Fibroblast of lung (primary cell): ENCODE results near the gene KCNG2.

Source experiments
- EZH2 ChIP-seq: IDR thresholded peaks from 2 replicates; pipeline ENCODE4 v1.5.1; 2012; ENCODE audit warnings: low read length, control low read depth, mild to moderate bottlenecking; ENCODE audit errors: missing control alignments
- TF ChIP-seq, protein P1 (sequence below), 2 donors: IDR thresholded peaks in 1 of 2; conservative IDR thresholded peaks in 1 of 2; 1 replicate in 1 of 2; 2 replicates in 1 of 2; pipeline ENCODE4 v1.5.1; 2011 to 2012; ENCODE audit warnings: low read length in 2 of 2, control low read depth in 1 of 2, inconsistent platforms in 1 of 2, low read depth in 1 of 2, mild to moderate bottlenecking in 1 of 2

- no peak for TF ChIP-seq EZH2
- TF ChIP-seq, protein P1, sequence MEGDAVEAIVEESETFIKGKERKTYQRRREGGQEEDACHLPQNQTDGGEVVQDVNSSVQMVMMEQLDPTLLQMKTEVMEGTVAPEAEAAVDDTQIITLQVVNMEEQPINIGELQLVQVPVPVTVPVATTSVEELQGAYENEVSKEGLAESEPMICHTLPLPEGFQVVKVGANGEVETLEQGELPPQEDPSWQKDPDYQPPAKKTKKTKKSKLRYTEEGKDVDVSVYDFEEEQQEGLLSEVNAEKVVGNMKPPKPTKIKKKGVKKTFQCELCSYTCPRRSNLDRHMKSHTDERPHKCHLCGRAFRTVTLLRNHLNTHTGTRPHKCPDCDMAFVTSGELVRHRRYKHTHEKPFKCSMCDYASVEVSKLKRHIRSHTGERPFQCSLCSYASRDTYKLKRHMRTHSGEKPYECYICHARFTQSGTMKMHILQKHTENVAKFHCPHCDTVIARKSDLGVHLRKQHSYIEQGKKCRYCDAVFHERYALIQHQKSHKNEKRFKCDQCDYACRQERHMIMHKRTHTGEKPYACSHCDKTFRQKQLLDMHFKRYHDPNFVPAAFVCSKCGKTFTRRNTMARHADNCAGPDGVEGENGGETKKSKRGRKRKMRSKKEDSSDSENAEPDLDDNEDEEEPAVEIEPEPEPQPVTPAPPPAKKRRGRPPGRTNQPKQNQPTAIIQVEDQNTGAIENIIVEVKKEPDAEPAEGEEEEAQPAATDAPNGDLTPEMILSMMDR (conservative IDR thresholded peaks at IDR 0.05 in 1 of 2, IDR thresholded peaks at IDR 0.05 in 1 of 2; ENCODE audit: low read depth in 1 of 2, low read length in 2 of 2) = no peak
Observed at GRCh38 chr18:79903787-79904356, 106.1 kb downstream of the KCNG2 start.
